DOHH2 (cell line): ENCODE results near the gene WNT5B.

Source experiments
- H3F3A ChIP-seq: fragments of 200-600 bp; sonication (generic), shearing (Covaris generic); 2 replicates; pipeline ENCODE4 v1.6.0; 2016; ENCODE audit warnings: antibody characterized with exemption, mild to moderate bottlenecking; ENCODE audit not compliant: control insufficient read depth, insufficient read depth
- H3K27ac ChIP-seq: fragments of 200-600 bp; sonication (generic); 2 replicates; pipeline ENCODE4 v1.5.1; 2014; ENCODE audit warnings: low read depth, mild to moderate bottlenecking, low read length, moderate library complexity
- H3K27me3 ChIP-seq: fragments of 200-600 bp; sonication (generic); 2 replicates; pipeline ENCODE4 v1.6.1; 2014; ENCODE audit warnings: mild to moderate bottlenecking, low read length, mixed read lengths; ENCODE audit not compliant: control insufficient read depth
- H3K36me3 ChIP-seq: fragments of 200-600 bp; sonication (generic); 2 replicates; pipeline ENCODE4 v1.6.1; 2014; ENCODE audit warnings: mild to moderate bottlenecking, low read length, moderate library complexity, mixed read lengths; ENCODE audit not compliant: control insufficient read depth
- H3K4me1 ChIP-seq: fragments of 200-600 bp; sonication (generic); 2 replicates; pipeline ENCODE4 v1.6.1; 2014; ENCODE audit warnings: mild to moderate bottlenecking, low read length, mixed read lengths; ENCODE audit not compliant: control insufficient read depth
- H3K4me2 ChIP-seq: fragments of 200-600 bp; sonication (generic); 2 replicates; pipeline ENCODE4 v1.6.0; 2014; ENCODE audit warnings: mild to moderate bottlenecking, low read length, moderate library complexity
- H3K4me3 ChIP-seq: fragments of 200-600 bp; sonication (generic); 2 replicates; pipeline ENCODE4 v1.5.1; 2014; ENCODE audit warnings: mild to moderate bottlenecking, low read length, mixed read lengths
- H3K79me2 ChIP-seq: fragments of 200-600 bp; sonication (generic); 2 replicates; pipeline ENCODE4 v1.6.1; 2014; ENCODE audit warnings: mild to moderate bottlenecking, low read length, mixed read lengths; ENCODE audit not compliant: control insufficient read depth
- H3K9me2 ChIP-seq: fragments of 200-600 bp; sonication (generic); replicated peaks from 2 replicates; pipeline ENCODE4 v1.6.1; 2014; ENCODE audit warnings: mild to moderate bottlenecking, low read length, mixed read lengths; ENCODE audit not compliant: control insufficient read depth
- H3K9me3 ChIP-seq: fragments of 200-600 bp; sonication (generic); 2 replicates; pipeline ENCODE4 v1.6.1; 2014; ENCODE audit warnings: antibody characterized with exemption, low read length, mixed read lengths; ENCODE audit not compliant: control insufficient read depth, insufficient read depth
- H4K20me1 ChIP-seq: fragments of 200-600 bp; sonication (generic); 2 replicates; pipeline ENCODE4 v1.6.0; 2014; ENCODE audit warnings: low read depth, mild to moderate bottlenecking, antibody characterized with exemption, low read length, moderate library complexity; ENCODE audit not compliant: control insufficient read depth, insufficient read depth
- CTCF ChIP-seq: fragments of 200-600 bp; sonication (generic); IDR thresholded peaks from one replicate; pipeline ENCODE4 v1.5.1; 2014; ENCODE audit warnings: antibody characterized with exemption, mild to moderate bottlenecking, low read depth, low read length; ENCODE audit not compliant: poor library complexity, severe bottlenecking
- EZH2phosphoT487 ChIP-seq: fragments of 200-600 bp; sonication (generic); IDR thresholded peaks from 2 replicates; pipeline ENCODE4 v1.6.1; 2017; ENCODE audit warnings: borderline replicate concordance, mild to moderate bottlenecking, antibody characterized with exemption, low read length, moderate library complexity, mixed read lengths

The WNT5B gene

GRCh38 chr12:1643043-1643442 is 14.0 kb downstream of the WNT5B start:
- TF ChIP-seq CTCF (no peak), EZH2phosphoT487 (no peak)
- H3K27ac ChIP-seq: no peak overlapping the region
- H3K4me2 ChIP-seq: no peak overlapping the region
- H4K20me1 ChIP-seq: no peaks in the 10 kb centered on the region
- H3K4me1 ChIP-seq: peaks cover 8% of the 10 kb centered on the region
- H3K9me3 ChIP-seq: no peaks in the 10 kb centered on the region
- no peaks in the 10 kb centered on the region for H3K27me3 ChIP-seq
- H3K9me2 ChIP-seq: no peaks in the 10 kb centered on the region
- H3K4me3 ChIP-seq: no peak overlapping the region
- H3K79me2 ChIP-seq: no peaks in the 10 kb centered on the region
- no peaks in the 10 kb centered on the region for H3F3A ChIP-seq
- no peaks in the 10 kb centered on the region for H3K36me3 ChIP-seq

- no peaks in the 10 kb centered on the region for H3K36me3 ChIP-seq
- no peak overlapping the region for H3K4me3 ChIP-seq
- no peaks in the 10 kb centered on the region for H3F3A ChIP-seq
- no peaks in the 10 kb centered on the region for H4K20me1 ChIP-seq
- H3K4me2 ChIP-seq: no peak overlapping the region
- H3K27me3 ChIP-seq: peaks cover 9% of the 10 kb centered on the region
- H3K9me3 ChIP-seq: no peaks in the 10 kb centered on the region
- peaks cover 8% of the 10 kb centered on the region for H3K4me1 ChIP-seq
- no peaks in the 10 kb centered on the region for H3K79me2 ChIP-seq
- no peaks in the 10 kb centered on the region for H3K9me2 ChIP-seq
- TF ChIP-seq CTCF (no peak), EZH2phosphoT487 (no peak)
- H3K27ac ChIP-seq: no peak overlapping the region
Measured at GRCh38 chr12:1643905-1644533, 15.0 kb downstream of the WNT5B start.

GRCh38 chr12:1644534-1645438 is 15.8 kb downstream of the WNT5B start:
- H3K4me3 ChIP-seq: no peak overlapping the region
- no peaks in the 10 kb centered on the region for H3F3A ChIP-seq
- no peaks in the 10 kb centered on the region for H3K9me3 ChIP-seq
- peaks cover 17% of the 10 kb centered on the region for H3K27me3 ChIP-seq
- no peaks in the 10 kb centered on the region for H3K9me2 ChIP-seq
- no peak overlapping the region for H3K27ac ChIP-seq
- TF ChIP-seq CTCF: no peak
- no peak for TF ChIP-seq EZH2phosphoT487
- no peaks in the 10 kb centered on the region for H3K36me3 ChIP-seq
- H3K4me2 ChIP-seq: no peak overlapping the region
- H3K4me1 ChIP-seq: peaks cover 8% of the 10 kb centered on the region
- no peaks in the 10 kb centered on the region for H3K79me2 ChIP-seq
- H4K20me1 ChIP-seq: no peaks in the 10 kb centered on the region
